LoVo (cell line): ENCODE measurements around the gene FRMD8.

Experiments used
- DNase-seq: peaks from one replicate; pipeline ENCODE4 v3.0.0-alpha.2; 2016; ENCODE audit warnings: low spot score

FRMD8 gene

DNA sequence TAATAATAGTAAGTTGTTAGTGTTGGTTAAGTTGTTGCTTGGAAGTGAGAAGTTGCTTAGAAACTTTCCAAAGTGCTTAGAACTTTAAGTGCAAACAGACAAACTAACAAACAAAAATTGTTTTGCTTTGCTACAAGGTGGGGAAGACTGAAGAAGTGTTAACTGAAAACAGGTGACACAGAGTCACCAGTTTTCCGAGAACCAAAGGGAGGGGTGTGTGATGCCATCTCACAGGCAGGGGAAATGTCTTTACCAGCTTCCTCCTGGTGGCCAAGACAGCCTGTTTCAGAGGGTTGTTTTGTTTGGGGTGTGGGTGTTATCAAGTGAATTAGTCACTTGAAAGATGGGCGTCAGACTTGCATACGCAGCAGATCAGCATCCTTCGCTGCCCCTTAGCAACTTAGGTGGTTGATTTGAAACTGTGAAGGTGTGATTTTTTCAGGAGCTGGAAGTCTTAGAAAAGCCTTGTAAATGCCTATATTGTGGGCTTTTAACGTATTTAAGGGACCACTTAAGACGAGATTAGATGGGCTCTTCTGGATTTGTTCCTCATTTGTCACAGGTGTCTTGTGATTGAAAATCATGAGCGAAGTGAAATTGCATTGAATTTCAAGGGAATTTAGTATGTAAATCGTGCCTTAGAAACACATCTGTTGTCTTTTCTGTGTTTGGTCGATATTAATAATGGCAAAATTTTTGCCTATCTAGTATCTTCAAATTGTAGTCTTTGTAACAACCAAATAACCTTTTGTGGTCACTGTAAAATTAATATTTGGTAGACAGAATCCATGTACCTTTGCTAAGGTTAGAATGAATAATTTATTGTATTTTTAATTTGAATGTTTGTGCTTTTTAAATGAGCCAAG, 38.9 kb downstream of the FRMD8 start:
- peak; percentile 73 for DNase-seq

GRCh38 chr11:65425971-65426838, 39.8 kb downstream of the FRMD8 start:
- peak; percentile 83 for DNase-seq

- peak; percentile 82 for DNase-seq
These were observed 40.6 kb downstream of the FRMD8 start for GRCh38 chr11:65426839-65427690.

GRCh38 chr11:65427691-65428577, 41.5 kb downstream of the FRMD8 start:
- DNase-seq, result no peak

GRCh38 chr11:65428578-65429067, 42.2 kb downstream of the FRMD8 start:
- no peak for DNase-seq

- DNase-seq, result no peak
These were observed 42.7 kb downstream of the FRMD8 start for GRCh38 chr11:65429068-65429681.

GRCh38 chr11:65429724-65430405, 43.4 kb downstream of the FRMD8 start:
- DNase-seq, result no peak

DNA sequence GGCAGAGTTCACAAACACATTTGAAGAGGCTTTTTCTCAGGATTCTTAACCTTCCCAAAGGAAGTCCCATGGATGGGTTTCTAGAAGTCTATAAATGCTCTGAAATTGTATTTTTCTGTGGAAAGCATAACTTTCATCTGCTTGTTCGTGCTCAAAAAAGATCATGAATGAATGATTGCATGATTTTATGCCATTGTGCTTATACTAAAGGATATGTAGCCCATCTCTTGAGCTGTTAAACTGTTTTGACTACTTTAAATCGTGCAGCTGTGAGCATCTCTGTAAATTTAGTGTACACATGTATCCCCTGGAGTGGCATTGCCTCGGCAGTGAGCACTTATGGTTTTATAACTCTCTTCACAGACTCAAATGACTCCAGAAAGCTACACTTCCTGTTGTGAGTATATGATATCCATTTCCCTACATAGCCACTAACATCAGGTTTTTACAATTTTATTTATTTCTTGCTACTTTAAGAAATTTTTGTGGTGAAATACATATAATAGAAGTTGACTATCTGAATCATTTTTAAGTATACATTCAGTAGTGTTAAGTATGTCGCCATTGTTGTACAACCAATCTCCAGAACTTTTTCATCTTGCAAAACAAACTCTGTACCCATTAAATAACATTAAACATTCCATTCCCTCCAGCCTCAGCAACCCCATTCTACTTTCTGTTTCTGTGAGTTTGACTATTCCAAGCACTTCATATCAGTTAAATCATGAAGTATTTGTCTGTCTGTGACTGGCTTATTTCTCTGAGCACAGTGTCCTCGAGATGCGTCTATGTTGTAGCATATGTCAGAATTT, 44.2 kb downstream of the FRMD8 start:
- no peak for DNase-seq

GRCh38 chr11:65431451-65432099, 45.1 kb downstream of the FRMD8 start:
- DNase-seq, result no peak

- DNase-seq, result no peak
These were observed 45.7 kb downstream of the FRMD8 start for GRCh38 chr11:65432100-65432650.

- DNase-seq, result no peak
These were observed 46.5 kb downstream of the FRMD8 start for GRCh38 chr11:65432686-65433582.

DNA sequence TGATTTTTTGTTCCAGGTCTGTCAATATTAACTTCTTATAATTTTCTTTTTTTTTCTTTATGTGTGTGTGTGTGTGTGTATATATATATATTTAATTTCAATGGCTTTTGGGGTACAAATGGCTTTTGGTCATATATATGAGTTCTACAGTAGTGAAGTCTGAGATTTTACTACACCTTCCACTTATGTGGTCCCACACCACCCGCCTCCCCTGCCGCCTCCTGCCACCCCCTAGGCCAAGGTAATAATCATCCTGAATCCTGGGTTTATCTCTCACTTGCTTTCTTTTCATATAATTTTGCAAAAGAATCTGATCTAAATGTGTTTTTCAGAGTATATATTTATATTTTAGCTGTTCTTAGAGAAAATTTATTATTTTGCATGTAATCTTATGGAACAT, 47.2 kb downstream of the FRMD8 start:
- no peak for DNase-seq

- no peak for DNase-seq
These were observed 47.7 kb downstream of the FRMD8 start for GRCh38 chr11:65434057-65434666.

- DNase-seq, result no peak
These were observed 48.4 kb downstream of the FRMD8 start for GRCh38 chr11:65434667-65435410.

DNA sequence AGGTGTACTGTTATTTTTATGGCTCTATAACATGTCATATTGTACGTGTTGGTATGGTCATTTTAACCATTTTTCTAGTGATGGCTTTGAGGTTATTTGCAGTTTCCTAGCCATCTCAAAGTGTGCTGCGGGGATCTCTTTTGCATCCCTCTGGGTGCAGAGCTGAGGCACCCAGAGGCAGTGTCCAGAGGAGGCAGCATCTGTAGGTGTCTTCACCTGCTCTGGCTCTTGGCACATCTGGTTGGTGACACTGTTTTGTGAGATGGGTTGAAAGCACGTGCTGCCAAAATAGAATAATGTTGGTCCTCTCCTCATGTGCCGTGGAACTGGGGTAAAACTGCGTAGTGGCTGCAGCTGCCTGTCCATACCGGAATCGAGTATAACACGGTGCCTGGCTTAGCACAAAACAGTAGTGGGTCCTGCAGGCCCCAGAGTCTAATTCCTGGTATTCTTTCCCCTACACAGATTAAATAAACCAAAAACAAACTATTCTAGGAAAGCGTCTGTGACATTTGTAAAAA, 49.0 kb downstream of the FRMD8 start:
- DNase-seq, result no peak

- DNase-seq, result no peak
These were observed 49.6 kb downstream of the FRMD8 start for GRCh38 chr11:65435981-65436411.
